Dermis microvascular lymphatic vessel endothelial cell (primary cell): ENCODE measurements around the gene COG8. TPM values are rescaled to one million over a fixed set of nuclear protein-coding genes. Genes with fewer than 3 reads are reported as not detected.
"Not testable (repeated sequence)": the region's sequence is repeated elsewhere in the genome, so short reads cannot be mapped to it uniquely, and the experiment has no call there.

Experiments
- DNase-seq, 2 donors: peaks; one replicate each; pipeline versions ENCODE4 v3.0.0 to v3.0.0-alpha.2; 2010; ENCODE audit warnings: low read depth in 2 of 2
- total RNA-seq: library from RNA; depleted of rRNA; stranded (reverse); fragments of >200 nt; gene quantifications from 2 replicates; pipeline ENCODE4 v1.2.1, GENCODE V29; 2014

COG8 gene
- total RNA-seq, 1 donor from 2014 or later: 17.7 TPM

GRCh38 chr16:69319826-69320739 lies 19.3 kb downstream of the COG8 start:
- no peak for DNase-seq

GRCh38 chr16:69319381-69319780 lies 20.0 kb downstream of the COG8 start:
- DNase-seq: no peak

GRCh38 chr16:69318911-69319289 lies 20.5 kb downstream of the COG8 start:
- DNase-seq: no peak

- DNase-seq: no peak
Observed at GRCh38 chr16:69318177-69318910, 21.0 kb downstream of the COG8 start.

- no peak for DNase-seq
Observed at GRCh38 chr16:69316595-69317034, 22.7 kb downstream of the COG8 start.

GRCh38 chr16:69315486-69316311 lies 23.7 kb downstream of the COG8 start:
- no peak for DNase-seq

- DNase-seq: no peak
Observed at GRCh38 chr16:69314534-69314933, 24.8 kb downstream of the COG8 start.

- DNase-seq: no peak
Observed at GRCh38 chr16:69313469-69313868, 25.9 kb downstream of the COG8 start.

- peak in 1 of 2 donors; percentile 47 for DNase-seq
Observed at GRCh38 chr16:69311533-69312387, 27.6 kb downstream of the COG8 start.

GRCh38 chr16:69310653-69311532 lies 28.5 kb downstream of the COG8 start, which contains the start of gene VPS4A:
Gene VPS4A (plus strand): TSS chr16:69311350. CDS start chr16:69311512, 162 bp downstream.
- peak; percentile 90 to 97 for DNase-seq

GRCh38 chr16:69309316-69309715 lies 30.0 kb downstream of the COG8 start:
- DNase-seq: peak in 1 of 2 donors; percentile 6

GRCh38 chr16:69307856-69308255 lies 31.5 kb downstream of the COG8 start:
- DNase-seq: no peak

GRCh38 chr16:69307091-69307490 lies 32.3 kb downstream of the COG8 start:
- no peak for DNase-seq

GRCh38 chr16:69306031-69306430 lies 33.3 kb downstream of the COG8 start:
- DNase-seq: no peak

- DNase-seq: no peak
Observed at GRCh38 chr16:69302301-69302700, 37.1 kb downstream of the COG8 start.

GRCh38 chr16:69301861-69302260 lies 37.5 kb downstream of the COG8 start:
- DNase-seq: peak in 1 of 2 donors; percentile 36

GRCh38 chr16:69301187-69301586 lies 38.2 kb downstream of the COG8 start:
- peak in 1 of 2 donors; percentile 42 for DNase-seq

GRCh38 chr16:69298261-69298660 lies 41.1 kb downstream of the COG8 start:
- DNase-seq: no peak

GRCh38 chr16:69296771-69297170 lies 42.6 kb downstream of the COG8 start:
- DNase-seq: not testable (repeated sequence)

GRCh38 chr16:69294051-69294450 lies 45.3 kb downstream of the COG8 start:
- DNase-seq: no peak
